ENCODE data around the gene ZBTB43.
"Not testable (repeated sequence)": the region's sequence is repeated elsewhere in the genome, so short reads cannot be mapped to it uniquely, and the experiment has no call there.

ZBTB43 gene

DNA sequence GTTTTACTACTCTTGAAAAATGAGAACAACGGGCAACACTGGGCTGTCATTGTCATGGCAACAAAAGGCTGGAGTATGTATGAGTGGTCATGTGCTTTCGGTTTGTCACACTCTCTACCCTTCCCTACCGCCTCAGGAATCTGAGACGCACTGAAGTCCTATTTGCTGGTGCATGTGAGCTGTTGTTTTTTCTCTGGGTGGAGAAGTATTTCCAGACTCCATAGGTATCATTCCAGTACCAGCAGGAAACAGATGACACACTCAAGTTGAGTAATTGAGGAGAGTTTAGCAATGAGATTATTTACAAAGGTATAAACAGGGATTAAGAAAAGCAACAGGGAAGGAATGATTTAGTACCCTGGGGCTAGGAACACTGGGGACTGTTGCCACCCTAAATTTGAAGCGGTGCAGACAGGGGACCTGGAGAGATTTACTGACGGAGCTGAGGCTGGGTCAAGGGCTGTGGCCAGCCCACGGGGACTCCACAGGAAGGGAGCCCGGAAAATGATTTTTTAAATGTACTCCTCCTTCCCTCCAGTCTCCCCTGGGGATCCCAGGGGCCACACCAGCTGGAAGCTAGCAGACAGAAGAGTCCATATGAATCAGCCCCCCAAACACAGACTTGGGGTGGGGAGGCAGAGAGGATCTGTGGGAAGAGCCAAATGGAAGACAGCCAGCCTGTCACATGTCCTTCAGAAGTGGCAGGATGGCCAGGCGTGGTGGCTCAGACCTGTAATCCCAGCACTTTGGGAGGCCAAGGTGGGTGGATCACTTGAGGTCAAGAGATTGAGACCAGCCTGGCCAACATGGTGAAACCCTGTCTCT lies 13.2 kb upstream of the ZBTB43 start:
- no peak for DNase-seq

- DNase-seq = no peak
These were observed 11.0 kb upstream of the ZBTB43 start for GRCh38 chr9:126793686-126794417.

DNA sequence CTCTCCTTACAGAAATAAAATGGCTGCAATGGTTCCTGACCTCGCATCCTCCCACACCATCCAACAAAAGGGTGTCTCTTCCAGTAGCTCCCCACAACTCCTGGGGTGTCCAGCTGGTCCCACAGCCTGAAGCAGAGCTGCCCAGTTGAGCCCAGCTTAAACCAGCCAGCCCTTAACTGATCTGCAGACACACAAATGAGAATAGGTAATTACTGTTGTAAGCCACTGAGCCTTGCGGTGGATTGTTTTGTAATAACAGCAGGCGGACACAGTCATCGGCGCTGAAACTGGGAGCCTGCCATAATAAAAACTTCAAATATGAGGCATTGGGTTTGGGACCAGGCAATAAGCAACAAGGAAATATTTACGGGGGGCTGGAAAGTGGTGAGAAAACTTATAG lies 10.4 kb upstream of the ZBTB43 start:
- no peak for DNase-seq

DNA sequence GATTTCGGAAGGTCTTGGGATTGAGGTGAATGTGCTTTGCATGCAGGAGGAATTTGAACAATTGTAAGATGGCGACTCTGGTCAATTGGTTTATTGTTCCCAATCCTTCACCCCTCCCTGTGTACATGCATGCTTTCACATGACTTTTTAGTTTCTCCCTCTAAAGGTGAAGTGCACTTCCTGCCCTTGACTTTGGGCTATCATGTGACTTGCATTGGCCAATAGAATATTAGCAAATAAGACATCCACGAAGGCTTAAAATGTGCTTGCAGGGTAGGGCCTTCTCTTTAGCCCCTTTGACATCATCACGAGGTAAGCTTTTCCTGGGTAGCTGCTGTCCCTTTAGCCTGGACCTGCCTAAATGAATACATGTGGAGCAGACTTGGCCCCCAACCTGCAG lies 8.1 kb upstream of the ZBTB43 start:
- no peak for DNase-seq

DNA sequence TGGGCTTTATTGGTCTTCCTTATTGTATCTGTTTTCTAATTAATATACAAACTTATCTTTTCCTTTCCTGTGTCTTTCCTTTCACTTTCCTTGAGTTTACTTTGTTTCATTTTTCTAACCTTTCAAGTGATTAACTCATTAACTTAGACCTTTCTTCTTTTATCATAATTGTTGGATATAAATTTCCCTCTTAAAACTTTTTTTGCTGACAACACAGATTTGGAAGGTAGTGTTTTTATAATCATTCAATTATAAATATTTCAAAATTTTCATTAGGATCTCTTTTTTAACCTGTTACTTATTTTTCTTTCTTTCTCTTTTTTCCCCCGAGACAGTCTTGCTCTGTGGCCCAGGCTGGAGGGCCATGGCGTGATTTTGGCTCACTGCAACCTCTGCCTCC lies 6.9 kb upstream of the ZBTB43 start:
- no peak for DNase-seq

GRCh38 chr9:126799034-126799433 lies 5.8 kb upstream of the ZBTB43 start:
- no peak for DNase-seq

GRCh38 chr9:126802318-126803059 lies 2.4 kb upstream of the ZBTB43 start:
- DNase-seq = no peak

DNA sequence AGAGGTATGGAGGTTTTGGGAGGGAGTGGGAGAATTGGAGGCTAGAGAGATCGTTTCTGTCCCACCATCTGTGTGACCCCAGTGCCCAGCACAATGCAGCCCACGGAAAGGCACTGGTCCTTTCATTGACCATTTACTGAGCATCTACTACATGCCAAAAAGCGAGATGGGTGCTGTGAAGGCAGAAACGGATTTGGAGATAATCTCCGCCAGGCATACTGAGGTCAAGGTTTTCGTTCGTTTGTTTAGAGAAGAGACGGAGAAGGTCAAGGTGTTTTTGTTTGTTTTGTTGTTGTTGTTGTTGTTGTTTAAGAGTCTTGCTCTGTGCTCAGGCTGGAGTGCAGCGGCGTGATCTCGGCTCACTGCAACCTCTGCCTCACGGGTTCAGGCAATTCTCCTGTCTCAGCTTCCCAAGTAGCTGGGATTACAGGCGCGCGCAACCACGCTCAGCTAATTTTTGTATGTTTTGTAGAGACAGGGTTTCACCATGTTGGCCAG lies 593 bp upstream of the ZBTB43 start:
- no peak for DNase-seq

DNA sequence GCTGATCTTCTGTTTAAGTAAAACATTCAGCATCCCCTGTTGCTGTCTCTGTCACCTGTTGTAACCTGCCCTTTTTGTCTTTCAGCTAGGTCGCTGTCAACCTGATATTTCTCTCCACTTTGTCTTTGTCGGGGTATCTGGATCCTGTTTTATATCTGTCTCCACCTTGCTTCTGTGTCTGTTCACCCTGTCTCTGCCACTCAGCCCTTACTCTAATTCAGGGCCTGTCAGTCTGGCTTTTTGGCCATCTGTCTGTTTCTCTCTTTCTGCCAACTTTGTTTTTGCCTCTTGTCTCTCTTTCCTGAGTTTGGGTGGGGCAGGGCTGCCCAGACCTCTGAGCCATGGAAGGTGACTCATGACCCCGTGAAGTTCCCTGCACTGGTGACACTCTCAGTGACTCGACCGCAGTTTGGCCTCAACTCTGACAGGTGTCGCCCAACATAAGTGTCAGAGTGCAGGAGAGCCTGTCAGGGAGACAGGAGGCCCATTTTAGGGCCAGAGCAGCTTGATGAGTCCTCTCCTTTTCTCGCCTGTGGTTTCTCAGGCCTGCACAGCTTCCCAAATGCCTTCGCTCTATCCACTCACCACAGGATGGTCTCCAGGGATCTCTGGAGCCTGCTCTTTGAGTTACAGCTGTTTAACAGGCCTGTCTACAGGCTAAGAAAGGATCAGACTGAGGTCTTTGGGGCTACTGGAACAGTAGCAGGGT lies 868 bp downstream of the ZBTB43 start:
- DNase-seq = peak; percentile 85

GRCh38 chr9:126806336-126806735 lies 1.5 kb downstream of the ZBTB43 start:
- DNase-seq = no peak

DNA sequence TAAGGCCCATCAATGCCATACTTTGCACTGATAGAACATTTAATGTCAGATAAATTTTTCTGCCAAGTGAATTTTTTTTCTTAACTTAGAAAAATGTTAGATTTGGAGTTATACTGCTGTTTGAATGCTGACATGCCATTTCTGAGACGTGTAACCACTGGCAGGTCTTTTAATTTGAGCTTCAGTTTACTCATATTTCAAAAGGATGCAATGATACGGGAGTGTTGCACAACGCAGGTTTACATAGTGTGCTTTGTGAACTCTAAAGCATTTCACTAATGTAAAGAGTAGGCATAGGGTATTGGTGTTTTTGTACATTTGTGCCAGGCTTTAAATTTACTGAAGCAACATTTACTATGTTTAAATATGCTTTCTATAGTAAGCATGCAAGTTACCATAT lies 4.2 kb downstream of the ZBTB43 start:
- no peak for DNase-seq

DNA sequence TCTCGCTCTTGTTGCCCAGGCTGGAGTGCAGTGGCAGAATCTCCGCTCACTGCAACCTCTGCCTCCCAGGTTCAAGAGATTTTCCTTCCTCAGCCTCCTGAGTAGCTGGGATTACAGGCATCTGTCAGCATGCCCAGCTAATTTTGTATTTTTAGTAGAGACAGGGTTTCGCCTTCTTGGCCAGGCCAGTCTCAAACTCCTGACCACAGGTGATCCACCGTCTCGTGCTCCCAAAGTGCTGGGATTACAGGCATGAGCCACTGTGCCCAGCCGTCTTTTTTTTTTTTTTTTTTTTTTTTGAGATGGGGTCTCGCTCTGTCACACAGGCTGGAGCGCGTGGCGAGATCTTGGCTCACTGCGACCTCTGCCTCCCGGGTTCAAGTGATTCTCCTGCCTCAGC lies 5.4 kb downstream of the ZBTB43 start:
- not testable (repeated sequence) for DNase-seq

DNA sequence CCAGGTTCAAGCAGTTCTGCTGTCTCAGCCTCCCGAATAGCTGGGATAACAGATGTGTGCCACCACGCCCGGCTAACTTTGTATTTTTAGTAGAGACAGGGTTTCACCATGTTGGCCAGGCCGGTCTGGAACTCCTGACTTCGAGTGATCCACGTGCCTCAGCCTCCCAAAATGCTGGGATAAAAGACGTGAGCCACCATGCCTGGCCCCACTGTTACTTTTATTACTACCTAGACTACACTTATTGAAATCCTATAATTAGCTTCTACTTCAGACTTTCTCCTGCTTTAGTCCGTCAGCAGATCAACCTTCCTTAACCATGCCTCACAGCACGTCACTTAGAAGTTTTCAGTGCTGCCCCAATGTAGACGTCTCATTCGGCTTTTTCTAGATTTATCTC lies 8.2 kb downstream of the ZBTB43 start:
- no peak for DNase-seq

DNA sequence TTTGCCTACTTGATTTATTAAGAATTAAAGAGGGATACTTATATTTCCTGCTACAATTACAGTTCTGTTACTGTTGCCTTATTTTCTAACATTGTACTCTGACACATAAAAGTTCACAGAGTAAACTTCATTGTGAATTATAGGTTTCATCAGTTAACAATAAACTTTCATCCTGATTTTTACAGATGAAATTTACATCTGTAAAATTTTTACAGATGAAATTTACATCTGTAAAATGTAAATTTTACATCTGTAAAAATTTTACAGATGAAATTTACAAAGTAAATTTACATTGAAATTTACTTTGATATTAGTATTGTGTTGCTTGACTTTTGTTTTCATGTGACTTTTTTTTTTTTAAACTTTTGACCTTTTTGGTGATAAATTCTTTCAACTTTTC lies 9.3 kb downstream of the ZBTB43 start:
- DNase-seq = no peak

DNA sequence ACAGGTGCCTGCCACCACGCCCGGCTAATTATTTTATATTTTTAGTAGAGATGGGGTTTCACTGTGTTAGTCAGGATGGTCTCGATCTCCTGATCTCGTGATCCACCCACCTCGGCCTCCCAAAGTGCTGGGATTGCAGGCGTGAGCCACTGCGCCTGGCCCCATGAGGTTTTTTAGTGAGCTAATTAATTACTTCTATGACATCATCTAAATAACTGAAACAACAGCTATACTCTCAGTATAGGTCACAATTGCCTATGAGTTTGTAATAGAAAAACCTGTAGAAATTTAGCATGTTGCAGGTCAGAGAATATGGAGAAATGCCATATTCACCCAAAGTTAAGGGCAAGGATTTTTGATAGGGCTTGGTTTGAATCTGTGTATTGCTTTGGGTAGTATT lies 12.8 kb downstream of the ZBTB43 start:
- DNase-seq = not testable (repeated sequence)

GRCh38 chr9:126818482-126818881 lies 13.6 kb downstream of the ZBTB43 start:
- no peak for DNase-seq

DNA sequence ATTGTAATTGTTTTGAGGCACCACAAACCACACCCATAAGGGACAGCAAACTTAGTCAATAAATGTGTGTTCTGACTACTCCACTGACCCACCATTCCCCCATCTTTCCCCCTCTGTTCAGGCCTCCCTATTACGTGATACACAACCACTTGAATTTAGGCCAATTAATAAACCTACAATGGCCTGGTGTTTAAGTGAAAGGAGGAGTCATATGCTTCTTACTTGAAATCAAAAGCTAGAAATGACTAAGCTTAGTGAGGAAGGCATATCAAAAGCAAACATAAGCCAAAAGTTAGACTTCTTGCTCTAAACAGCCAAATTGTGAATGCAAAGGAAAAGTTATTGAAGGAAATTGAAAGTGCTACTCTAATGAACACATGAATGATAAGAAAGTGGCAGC lies 14.6 kb downstream of the ZBTB43 start:
- no peak for DNase-seq

DNA sequence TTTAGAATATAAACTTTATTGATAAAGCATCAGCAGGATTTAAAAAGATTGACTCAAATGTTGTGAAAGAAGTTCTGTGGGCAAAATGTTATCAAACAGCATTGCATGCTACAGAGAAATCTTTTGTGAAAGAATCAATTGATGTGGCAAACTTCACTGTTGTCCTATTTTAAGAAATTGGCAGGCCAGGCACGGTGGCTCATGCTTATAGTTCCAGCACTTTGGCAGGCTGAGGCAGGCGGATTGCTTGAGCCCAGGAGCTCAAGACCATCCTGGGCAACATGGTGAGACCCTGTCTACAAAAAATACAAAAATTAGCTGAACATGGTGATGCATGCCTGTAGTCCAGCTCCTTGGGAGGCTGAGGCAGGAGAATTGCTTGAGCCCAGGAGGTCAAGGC lies 17.4 kb downstream of the ZBTB43 start:
- no peak for DNase-seq

DNA sequence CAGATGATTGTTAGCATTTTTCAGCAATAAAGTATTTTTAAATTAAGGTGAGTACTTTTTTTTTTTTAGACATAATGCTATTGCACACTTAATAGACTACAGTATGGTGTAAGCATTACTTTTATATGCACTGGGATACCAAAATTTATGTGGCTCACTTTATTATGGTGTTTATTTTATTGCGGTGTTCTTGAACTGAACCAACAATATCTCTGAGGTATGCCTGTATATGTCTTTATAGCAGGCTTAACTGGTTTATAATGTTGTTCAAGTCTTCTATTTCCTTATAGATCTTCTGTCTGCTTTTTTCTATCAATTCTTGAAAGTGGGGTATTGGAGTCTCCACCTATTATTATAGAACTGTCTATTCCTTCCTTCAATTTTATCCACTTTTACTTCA lies 18.0 kb downstream of the ZBTB43 start:
- no peak for DNase-seq

DNA sequence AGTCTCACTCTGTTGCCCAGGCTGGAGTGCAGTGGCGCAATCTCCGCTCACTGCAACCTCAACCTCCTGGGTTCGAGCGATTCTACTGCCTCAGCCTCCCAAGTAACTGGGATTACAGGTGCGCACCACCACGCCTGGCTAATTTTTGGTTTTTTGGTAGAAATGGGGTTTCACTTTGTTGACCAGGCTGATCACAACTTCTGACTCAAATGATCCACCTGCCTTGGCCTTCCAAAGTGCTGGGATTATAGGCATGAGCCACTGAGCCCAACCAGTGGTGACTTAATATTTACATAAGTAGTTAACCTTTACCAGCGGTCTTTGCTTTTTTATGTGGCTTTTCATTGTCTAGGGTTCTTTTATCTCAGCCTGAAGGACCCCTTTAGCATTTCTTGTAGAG lies 19.2 kb downstream of the ZBTB43 start:
- not testable (repeated sequence) for DNase-seq

DNA sequence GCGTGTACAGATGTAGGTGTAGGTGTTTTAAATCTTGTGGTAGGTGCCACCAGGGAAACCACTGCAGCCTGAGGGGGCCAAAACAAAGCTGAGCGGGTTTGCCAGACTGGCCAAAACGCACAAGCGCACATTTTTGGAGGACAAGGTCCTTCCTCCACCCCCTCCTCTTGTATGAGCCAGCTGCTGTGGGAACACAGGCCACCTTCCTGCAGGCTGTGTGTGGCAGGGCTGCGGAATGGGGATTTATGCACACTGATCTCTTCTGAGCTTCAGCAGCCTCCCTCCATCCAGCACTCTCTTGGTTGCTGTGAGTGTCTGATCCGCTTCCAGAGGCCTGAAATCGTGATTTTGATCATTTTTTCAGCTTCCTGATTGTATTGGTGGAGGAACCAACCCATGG lies 22.4 kb downstream of the ZBTB43 start:
- DNase-seq = no peak

GRCh38 chr9:126829035-126829434 lies 24.2 kb downstream of the ZBTB43 start:
- no peak for DNase-seq

DNA sequence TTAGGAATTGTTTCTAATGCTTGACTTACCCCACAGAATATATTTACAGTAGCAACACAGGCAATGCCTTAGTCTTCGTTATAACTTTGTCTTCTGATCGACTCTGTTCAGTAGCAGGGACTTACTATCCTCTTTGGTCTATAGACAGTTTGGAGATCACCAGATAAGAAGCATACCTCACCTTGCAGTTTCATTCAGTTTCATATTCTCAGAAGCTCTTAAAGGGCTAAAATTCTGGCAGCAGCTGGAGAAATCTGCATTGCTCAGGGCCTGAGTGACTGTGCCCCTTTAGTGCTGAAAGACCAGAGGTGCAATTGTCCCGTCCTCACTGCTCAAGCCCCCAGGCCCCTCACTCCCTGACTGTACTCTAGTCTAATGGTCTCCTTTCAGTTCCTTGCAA lies 26.0 kb downstream of the ZBTB43 start:
- no peak for DNase-seq
